Transverse colon (tissue), 4 donors: ENCODE data around the gene TRMT112. TPM values are rescaled to one million over a fixed set of nuclear protein-coding genes. Genes with fewer than 3 reads are reported as not detected.

Experiments used
- DNase-seq: peaks from one replicate; pipeline ENCODE4 v3.0.0-alpha.2; 2019
- H3K27ac ChIP-seq, 4 donors: fragments of 200-600 bp; sonication (generic); 2 replicates each; pipeline ENCODE4 v1.5.1; 2016 to 2018; ENCODE audit warnings: inconsistent platforms in 4 of 4
- H3K27me3 ChIP-seq: fragments of 200-600 bp; sonication (generic); 2 replicates; pipeline ENCODE4 v1.5.1; 2017; ENCODE audit warnings: inconsistent platforms
- H3K36me3 ChIP-seq, 4 donors: fragments of 200-600 bp; sonication (generic); 2 replicates each; pipeline ENCODE4 v1.5.1; 2017 to 2019; ENCODE audit warnings: inconsistent platforms in 4 of 4
- H3K4me1 ChIP-seq, 4 donors: fragments of 200-600 bp; sonication (generic); 2 replicates each; pipeline ENCODE4 v1.5.1; 2017 to 2020; ENCODE audit warnings: inconsistent platforms in 4 of 4
- H3K4me3 ChIP-seq, 4 donors: fragments of 200-600 bp; sonication (generic); 1 replicate in 1 of 4; 2 replicates in 3 of 4; pipeline versions ENCODE4 v1.5.1 to v1.6.1; 2017 to 2019; ENCODE audit warnings: inconsistent platforms in 4 of 4
- H3K9me3 ChIP-seq, 2 donors: fragments of 200-600 bp; sonication (generic); 2 replicates each; pipeline ENCODE4 v1.5.1; 2017 to 2019; ENCODE audit warnings: inconsistent platforms in 2 of 2
- EP300 ChIP-seq: sonication (generic); formaldehyde crosslinking; IDR thresholded peaks from one replicate; pipeline ENCODE4 v1.6.1; 2017; ENCODE audit warnings: antibody characterized with exemption, low read depth
- POLR2A ChIP-seq: fragments of 450-650 bp; IDR thresholded peaks from one replicate; pipeline ENCODE4 v1.6.1; 2016; ENCODE audit warnings: antibody characterized with exemption, mild to moderate bottlenecking, moderate library complexity
- POLR2AphosphoS5 ChIP-seq, 3 donors: sonication (generic); formaldehyde crosslinking; IDR thresholded peaks; one replicate each; pipeline ENCODE4 v1.6.1; 2016; ENCODE audit warnings: antibody characterized with exemption in 3 of 3
- WGBS, 2 donors: methylation state at CpG; one replicate each; pipeline ENCODE4 v1.1.5; 2018; ENCODE audit warnings: low coverage in 1 of 2; 5-methylcytosine and 5-hydroxymethylcytosine counted together
- in situ Hi-C, 4 donors: fragments of 200-750 bp; cut with MboI; loops; one replicate each; pipeline versions ENCODE4 v1.15.0 to v1.15.1; 2017; ENCODE audit warnings: low sequenced_read_pairs in 3 of 4, low pct_ligation_motif_present in 1 of 4, low pct_unique_long_range_greater_than_20kb in 1 of 4
- intact Hi-C: fragments of 100-400 bp; cut with DNase I; formaldehyde crosslinking; loops from one replicate; pipeline ENCODE4 v1.15.1; 2023; ENCODE audit warnings: low total_unique reads
- total RNA-seq, 4 donors: library from RNA; depleted of rRNA; stranded (reverse); fragments of >200 nt; gene quantifications; one replicate each; pipeline ENCODE4 v1.1.0, GENCODE V29; 2016
- TF ChIP-seq, protein P1 (sequence below), 5 experiments: fragments of 200-600 bp in 3 of 5; fragments of 450-650 bp in 2 of 5; sonication (generic) in 3 of 5; IDR thresholded peaks; 1 replicate in 2 of 5; 2 replicates in 3 of 5; pipeline ENCODE4 v1.5.1; 2016 to 2017; ENCODE audit warnings: antibody characterized with exemption in 5 of 5, inconsistent platforms in 3 of 5, mild to moderate bottlenecking in 2 of 5, moderate library complexity in 1 of 5

The TRMT112 gene
- total RNA-seq, 4 donors from 2014 or later = 59.1 to 99.9 (median 82.7) TPM

DNA sequence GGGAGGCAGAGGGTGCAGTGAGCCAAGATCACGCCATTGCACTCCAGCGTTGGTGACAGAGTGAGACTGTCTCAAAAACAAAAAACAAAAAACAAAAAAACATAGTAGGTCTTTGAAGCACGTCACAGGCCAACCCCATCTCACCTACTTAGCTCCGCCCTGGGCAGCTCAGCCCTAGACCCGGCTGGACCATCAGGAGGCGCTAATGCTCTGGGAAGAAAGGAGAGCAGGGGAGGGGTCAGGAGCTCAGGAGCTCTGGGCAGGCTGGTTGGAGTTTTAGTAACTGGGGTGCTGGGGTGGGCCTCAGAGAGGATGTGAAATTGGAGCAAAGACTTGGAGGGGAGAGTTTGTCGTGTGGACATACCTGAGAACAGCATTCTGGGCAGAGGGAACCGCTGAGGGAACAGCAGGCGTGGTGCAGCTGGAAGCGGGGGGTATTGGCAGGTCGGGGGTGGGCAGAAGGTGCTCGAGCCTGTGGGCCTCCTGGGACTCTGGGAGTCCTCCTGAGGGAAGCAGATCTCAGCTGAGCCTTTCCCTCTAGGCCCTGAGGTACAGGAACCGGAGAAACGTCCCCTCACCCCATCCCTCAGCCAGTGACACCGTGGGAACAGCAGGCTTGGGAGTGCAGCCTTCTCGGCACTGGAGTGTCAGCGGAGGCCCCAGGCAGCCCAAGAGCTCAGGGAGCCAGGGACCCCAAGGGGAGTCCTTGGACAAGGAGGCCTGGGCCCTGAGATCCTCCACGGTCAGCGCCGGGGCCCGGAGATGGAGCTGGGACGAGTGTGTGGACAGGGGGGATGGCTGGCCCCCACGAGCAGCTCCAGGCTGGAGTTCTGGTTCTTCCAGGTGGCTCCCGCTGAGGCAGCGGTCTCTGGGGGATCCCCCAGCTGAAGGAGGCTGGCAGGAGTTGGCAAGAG lies 39.4 kb upstream of the TRMT112 start:
- intact Hi-C loops = no loop called here
- Histone ChIP-seq H3K4me3 (no peak overlapping the region), H3K36me3 (no peaks in the 10 kb centered on the region), H3K4me1 (peaks cover 21 to 41% (median 36%) of the 10 kb centered on the region in 4 donors), H3K27me3 (no peaks in the 10 kb centered on the region), H3K27ac (no peak overlapping the region), H3K9me3 (no peaks in the 10 kb centered on the region)
- in situ Hi-C loops = no loop called here
- TF ChIP-seq, protein P1, sequence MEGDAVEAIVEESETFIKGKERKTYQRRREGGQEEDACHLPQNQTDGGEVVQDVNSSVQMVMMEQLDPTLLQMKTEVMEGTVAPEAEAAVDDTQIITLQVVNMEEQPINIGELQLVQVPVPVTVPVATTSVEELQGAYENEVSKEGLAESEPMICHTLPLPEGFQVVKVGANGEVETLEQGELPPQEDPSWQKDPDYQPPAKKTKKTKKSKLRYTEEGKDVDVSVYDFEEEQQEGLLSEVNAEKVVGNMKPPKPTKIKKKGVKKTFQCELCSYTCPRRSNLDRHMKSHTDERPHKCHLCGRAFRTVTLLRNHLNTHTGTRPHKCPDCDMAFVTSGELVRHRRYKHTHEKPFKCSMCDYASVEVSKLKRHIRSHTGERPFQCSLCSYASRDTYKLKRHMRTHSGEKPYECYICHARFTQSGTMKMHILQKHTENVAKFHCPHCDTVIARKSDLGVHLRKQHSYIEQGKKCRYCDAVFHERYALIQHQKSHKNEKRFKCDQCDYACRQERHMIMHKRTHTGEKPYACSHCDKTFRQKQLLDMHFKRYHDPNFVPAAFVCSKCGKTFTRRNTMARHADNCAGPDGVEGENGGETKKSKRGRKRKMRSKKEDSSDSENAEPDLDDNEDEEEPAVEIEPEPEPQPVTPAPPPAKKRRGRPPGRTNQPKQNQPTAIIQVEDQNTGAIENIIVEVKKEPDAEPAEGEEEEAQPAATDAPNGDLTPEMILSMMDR (IDR thresholded peaks at IDR 0.05) = peak in 1 of 5 experiments; percentile 34
- TF ChIP-seq POLR2A = no peak
- no peak for DNase-seq
- 73 to 81% methylated on average over 6 to 21 of the region's 25 CpGs for WGBS, 2 donors

DNA sequence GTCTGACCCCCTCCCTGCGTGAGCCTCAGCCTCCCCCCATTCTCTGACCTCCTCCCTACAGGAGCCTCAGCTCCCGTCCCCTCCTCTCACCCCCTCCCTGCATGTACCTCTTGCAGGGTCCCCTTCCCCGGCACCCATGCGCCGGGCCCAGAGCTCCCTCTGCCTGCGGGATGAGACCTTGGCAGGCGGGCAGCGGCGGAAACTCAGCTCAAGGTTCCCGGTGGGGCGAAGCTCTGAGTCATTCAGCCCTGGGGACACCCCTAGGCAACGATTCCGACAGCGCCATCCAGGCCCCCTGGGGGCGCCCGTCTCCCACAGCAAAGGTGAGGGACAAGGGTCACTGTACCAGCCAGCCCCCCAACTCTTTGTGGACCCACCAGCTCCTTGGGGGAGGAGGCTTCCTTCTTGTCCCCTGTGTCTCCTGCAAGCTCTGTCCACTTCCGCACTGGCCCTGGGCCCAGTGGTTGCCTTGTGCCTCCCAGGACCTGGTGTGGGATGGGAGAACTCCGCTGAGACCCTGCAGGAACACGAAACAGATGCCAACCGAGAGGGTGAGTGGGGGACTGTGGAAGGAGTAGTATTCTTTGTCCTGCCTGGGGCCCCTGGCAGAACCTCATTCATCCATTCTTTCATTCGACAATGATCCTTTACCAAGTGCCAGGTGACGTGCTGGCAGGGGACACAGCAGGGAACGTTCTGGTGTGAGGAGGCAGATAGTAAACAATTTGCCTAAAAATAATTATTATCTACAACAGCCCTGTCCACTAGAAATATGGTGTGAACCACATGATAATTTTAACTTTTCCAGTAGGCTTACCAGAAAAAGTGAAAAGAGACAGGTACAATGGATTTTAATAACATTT lies 38.0 kb upstream of the TRMT112 start:
- no peaks in the 10 kb centered on the region for H3K36me3 ChIP-seq
- H3K4me3 ChIP-seq = peak overlapping the region in 1 of 4 donors; percentile 28
- intact Hi-C loops = no loop called here
- peak; percentile 66 for DNase-seq
- in situ Hi-C loops = no loop called here
- TF ChIP-seq, protein P1 (IDR thresholded peaks at IDR 0.05) = peak; percentile 53 to 83 (median 66)
- TF ChIP-seq EP300 = no peak
- no peak for TF ChIP-seq POLR2AphosphoS5 (IDR thresholded peaks at IDR 0.05)
- TF ChIP-seq POLR2A = peak; percentile 51
- no peaks in the 10 kb centered on the region for H3K27me3 ChIP-seq
- no peaks in the 10 kb centered on the region for H3K9me3 ChIP-seq
- WGBS, 2 donors = 39 to 46% methylated on average over 7 to 22 of the region's 23 CpGs
- H3K4me1 ChIP-seq = peaks cover 21 to 37% (median 33%) of the 10 kb centered on the region in 4 donors
- H3K27ac ChIP-seq = peak overlapping the region; percentile 15 to 73 (median 54)

DNA sequence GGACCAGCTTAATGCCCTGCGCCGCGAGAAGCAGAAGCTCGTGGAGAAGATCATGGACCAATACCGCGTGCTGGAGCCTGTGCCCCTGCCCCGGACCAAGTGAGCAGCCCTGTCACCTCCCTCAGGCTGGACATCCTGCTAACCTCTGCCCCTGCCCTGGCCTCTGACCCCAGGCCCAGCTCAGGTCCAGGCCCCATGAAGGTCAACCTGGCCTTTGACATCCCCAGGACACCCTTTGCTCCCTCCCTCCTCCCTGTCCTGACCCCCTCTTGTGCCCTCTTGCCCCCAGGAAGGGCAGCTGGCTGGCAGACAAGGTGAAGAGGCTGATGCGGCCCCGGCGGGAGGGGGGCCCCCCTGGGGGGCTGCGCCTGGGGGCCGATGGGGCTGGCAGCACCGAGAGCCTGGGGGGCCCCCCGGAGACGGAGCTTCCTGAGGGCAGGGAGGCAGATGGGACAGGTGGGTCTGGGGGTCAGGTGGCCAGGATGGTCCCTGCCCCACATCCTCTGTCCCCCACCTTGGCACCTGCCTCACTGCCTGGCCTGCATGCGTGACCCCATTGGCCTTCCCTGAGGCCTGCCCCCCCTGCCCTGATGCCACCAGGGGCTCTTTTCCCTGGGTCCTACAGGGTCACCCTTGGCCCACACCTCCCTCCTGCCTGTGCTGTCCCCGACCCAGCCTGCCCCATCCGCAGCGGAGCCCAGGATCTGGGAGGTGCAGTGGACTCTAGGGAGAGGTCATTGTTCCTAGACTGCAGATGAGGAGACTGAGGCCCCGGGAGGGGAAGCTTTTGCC lies 36.6 kb upstream of the TRMT112 start:
- TF ChIP-seq EP300 (no peak), POLR2A (no peak)
- peaks cover 15 to 26% (median 22%) of the 10 kb centered on the region in 4 donors for H3K4me1 ChIP-seq
- no peak for DNase-seq
- intact Hi-C loops (no loop called here), in situ Hi-C loops (no loop called here)
- 90 to 100% methylated on average over 2 to 14 of the region's 20 CpGs for WGBS, 2 donors
- H3K4me3 ChIP-seq = no peak overlapping the region
- no peaks in the 10 kb centered on the region for H3K27me3 ChIP-seq
- H3K36me3 ChIP-seq = no peaks in the 10 kb centered on the region
- H3K27ac ChIP-seq = no peak overlapping the region
- H3K9me3 ChIP-seq = no peaks in the 10 kb centered on the region

DNA sequence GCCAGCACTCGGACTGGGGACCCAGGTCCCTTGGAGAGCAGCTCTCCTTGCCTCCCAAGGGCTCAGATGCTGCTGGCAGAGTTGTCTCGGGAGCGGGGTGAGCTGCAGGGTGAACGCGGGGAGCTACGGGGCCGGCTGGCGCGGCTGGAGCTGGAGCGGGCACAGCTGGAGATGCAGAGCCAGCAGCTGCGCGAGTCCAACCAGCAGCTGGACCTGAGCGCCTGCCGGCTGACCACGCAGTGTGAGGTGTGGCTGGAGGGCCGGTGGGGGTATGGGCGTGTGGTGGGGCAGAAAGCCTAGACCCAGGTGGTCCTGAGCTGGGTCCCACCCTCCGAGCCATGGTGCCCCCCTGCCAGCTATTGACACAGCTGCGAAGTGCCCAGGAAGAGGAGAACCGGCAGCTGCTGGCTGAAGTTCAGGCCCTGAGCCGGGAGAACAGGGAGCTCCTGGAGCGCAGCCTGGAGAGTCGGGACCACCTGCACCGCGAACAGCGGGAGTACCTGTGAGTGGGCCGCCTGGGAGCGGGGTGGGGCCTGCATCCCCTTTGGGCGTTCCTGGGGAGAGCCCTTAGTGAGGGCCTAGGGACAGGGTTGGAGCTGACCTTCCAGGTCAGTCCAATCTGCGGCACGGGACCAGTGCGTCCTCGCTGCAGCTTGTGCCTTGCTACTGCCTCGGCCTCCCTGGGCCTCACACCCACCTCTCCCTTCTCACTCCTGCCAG lies 35.8 kb upstream of the TRMT112 start:
- Histone ChIP-seq H3K36me3 (no peaks in the 10 kb centered on the region), H3K27ac (no peak overlapping the region), H3K4me1 (peaks cover 10 to 19% (median 15%) of the 10 kb centered on the region in 4 donors), H3K27me3 (no peaks in the 10 kb centered on the region), H3K9me3 (no peaks in the 10 kb centered on the region), H3K4me3 (no peak overlapping the region)
- intact Hi-C loops (no loop called here), in situ Hi-C loops (no loop called here)
- no peak for TF ChIP-seq EP300
- TF ChIP-seq, protein P1 (IDR thresholded peaks at IDR 0.05) = no peak
- TF ChIP-seq POLR2AphosphoS5 (IDR thresholded peaks at IDR 0.05) = no peak
- no peak for TF ChIP-seq POLR2A
- no peak for DNase-seq
- WGBS, 2 donors = 88% methylated on average over 33 of the region's 34 CpGs; no CpG with 5 or more reads in 1 of the 2 donors
